GM12801 (cell line): ENCODE measurements around the gene NPAT.

ENCODE experiments used
- TF ChIP-seq, protein P1 (sequence below): IDR thresholded peaks from one replicate; pipeline ENCODE4 v1.5.1; 2011; ENCODE audit warnings: control low read depth; ENCODE audit not compliant: insufficient read length; ENCODE audit errors: extremely low read depth

The NPAT gene

DNA sequence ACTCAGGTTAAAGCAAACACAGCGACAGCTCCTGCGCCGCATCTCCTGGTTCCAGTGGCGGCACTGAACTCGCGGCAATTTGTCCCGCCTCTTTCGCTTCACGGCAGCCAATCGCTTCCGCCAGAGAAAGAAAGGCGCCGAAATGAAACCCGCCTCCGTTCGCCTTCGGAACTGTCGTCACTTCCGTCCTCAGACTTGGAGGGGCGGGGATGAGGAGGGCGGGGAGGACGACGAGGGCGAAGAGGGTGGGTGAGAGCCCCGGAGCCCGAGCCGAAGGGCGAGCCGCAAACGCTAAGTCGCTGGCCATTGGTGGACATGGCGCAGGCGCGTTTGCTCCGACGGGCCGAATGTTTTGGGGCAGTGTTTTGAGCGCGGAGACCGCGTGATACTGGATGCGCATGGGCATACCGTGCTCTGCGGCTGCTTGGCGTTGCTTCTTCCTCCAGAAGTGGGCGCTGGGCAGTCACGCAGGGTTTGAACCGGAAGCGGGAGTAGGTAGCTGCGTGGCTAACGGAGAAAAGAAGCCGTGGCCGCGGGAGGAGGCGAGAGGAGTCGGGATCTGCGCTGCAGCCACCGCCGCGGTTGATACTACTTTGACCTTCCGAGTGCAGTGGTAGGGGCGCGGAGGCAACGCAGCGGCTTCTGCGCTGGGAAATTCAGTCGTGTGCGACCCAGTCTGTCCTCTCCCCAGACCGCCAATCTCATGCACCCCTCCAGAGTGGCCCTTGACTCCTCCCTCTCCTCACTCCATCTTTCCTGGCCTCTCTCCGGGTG is at the start of gene NPAT, which contains the start of gene ATM:
NPAT (minus strand) TSS at position 65 of the 774 bp plus-strand sequence. CDS start 102 bp downstream, outside the sequence.
ATM (plus strand) TSS at position 494 of the 774 bp plus-strand sequence. CDS start 4,558 bp downstream, outside the sequence.
- TF ChIP-seq, protein P1, sequence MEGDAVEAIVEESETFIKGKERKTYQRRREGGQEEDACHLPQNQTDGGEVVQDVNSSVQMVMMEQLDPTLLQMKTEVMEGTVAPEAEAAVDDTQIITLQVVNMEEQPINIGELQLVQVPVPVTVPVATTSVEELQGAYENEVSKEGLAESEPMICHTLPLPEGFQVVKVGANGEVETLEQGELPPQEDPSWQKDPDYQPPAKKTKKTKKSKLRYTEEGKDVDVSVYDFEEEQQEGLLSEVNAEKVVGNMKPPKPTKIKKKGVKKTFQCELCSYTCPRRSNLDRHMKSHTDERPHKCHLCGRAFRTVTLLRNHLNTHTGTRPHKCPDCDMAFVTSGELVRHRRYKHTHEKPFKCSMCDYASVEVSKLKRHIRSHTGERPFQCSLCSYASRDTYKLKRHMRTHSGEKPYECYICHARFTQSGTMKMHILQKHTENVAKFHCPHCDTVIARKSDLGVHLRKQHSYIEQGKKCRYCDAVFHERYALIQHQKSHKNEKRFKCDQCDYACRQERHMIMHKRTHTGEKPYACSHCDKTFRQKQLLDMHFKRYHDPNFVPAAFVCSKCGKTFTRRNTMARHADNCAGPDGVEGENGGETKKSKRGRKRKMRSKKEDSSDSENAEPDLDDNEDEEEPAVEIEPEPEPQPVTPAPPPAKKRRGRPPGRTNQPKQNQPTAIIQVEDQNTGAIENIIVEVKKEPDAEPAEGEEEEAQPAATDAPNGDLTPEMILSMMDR, result no peak

GRCh38 chr11:108269583-108269982 is 47.1 kb upstream of the NPAT start:
- TF ChIP-seq, protein P1, result no peak

- TF ChIP-seq, protein P1, result no peak
Observed at GRCh38 chr11:108253176-108253575, 30.7 kb upstream of the NPAT start.

DNA sequence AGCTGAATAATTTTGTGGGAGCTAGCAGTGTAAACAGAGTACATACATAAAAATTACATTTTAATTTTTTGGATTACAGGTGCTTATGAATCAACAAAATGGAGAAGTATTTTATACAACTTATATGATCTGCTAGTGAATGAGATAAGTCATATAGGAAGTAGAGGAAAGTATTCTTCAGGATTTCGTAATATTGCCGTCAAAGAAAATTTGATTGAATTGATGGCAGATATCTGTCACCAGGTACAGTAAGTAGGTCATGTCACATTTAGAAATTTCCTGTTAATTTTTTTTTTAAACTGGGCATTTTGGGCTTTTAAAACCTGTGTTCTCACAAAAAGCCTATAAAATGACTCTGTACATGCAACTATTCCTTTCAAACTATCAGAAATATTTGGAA is 24.4 kb upstream of the NPAT start:
- TF ChIP-seq, protein P1, result no peak

GRCh38 chr11:108246308-108246707 is 23.9 kb upstream of the NPAT start:
- TF ChIP-seq, protein P1, result no peak

- TF ChIP-seq, protein P1, result no peak
Observed at GRCh38 chr11:108242422-108242821, 20.0 kb upstream of the NPAT start.

DNA sequence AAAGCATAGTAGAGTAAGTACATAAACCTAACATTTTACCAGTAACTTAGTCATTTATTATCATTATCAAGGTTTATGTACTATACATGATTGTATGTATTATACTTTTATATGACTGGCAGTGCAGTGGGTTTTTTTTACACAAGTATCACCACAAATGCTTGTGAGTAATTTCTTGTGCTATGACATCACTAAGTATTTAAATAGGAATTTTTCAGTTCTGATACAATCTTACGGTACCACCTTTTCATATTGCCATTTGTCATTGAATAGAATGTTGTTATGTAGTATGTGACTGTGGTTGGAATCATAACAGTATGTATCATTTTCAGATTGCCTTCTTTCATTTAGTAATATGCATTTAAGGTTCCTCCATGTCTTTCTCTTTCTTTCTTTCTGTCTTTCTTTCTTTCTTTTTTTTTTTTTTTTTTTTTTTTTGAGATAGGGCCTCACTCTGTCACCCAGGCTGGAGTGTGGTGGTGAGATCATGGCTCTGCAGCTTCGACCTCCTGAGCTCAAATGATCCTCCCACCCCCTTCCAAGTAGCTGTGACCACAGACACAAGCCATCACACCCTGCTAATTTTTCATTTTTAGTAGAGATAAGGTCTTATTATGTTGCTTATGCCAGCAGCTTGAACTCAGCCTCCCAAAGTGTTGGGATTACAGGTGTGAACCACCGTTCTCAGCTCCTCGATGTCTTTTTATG is 19.0 kb upstream of the NPAT start:
- TF ChIP-seq, protein P1, result no peak
